ENCODE results near the gene PSMG3. TPM values are rescaled to one million over a fixed set of nuclear protein-coding genes. Genes with fewer than 3 reads are reported as not detected.
"Not testable (repeated sequence)": the region's sequence is repeated elsewhere in the genome, so short reads cannot be mapped to it uniquely, and the experiment has no call there.

PSMG3 gene
- total RNA-seq, 2 donors from 2014 or later: 50.0 to 51.6 TPM

DNA sequence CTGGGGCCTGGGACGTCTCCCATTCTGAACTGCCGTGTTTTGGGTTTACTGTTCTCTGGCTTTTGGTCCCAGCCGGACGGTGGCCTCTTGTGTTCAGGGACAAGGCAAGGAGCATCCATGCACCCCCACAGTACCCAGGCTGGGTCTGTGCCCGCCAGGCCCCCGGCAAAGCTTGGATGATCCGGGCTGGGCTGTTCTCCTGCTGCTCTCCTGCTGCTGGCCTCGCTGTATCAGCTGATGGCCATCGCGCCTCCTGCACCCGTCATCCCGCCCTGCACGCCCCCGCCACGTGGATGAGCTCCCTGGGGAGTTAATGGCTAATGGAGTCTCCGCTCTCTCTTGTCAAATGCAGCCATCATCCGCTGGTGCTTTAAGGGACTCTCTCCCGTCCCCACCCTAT, 14.9 kb upstream of the PSMG3 start:
- H3K4me1 ChIP-seq (replicated peaks): no peaks in the 10 kb centered on the region
- no peaks in the 10 kb centered on the region for H3K9me3 ChIP-seq
- H3K27ac ChIP-seq: no peak overlapping the region
- TF ChIP-seq POLR2A (IDR thresholded peaks at IDR 0.05) (no peak), POLR2AphosphoS5 (IDR thresholded peaks at IDR 0.05) (no peak)
- TF ChIP-seq, protein P1, sequence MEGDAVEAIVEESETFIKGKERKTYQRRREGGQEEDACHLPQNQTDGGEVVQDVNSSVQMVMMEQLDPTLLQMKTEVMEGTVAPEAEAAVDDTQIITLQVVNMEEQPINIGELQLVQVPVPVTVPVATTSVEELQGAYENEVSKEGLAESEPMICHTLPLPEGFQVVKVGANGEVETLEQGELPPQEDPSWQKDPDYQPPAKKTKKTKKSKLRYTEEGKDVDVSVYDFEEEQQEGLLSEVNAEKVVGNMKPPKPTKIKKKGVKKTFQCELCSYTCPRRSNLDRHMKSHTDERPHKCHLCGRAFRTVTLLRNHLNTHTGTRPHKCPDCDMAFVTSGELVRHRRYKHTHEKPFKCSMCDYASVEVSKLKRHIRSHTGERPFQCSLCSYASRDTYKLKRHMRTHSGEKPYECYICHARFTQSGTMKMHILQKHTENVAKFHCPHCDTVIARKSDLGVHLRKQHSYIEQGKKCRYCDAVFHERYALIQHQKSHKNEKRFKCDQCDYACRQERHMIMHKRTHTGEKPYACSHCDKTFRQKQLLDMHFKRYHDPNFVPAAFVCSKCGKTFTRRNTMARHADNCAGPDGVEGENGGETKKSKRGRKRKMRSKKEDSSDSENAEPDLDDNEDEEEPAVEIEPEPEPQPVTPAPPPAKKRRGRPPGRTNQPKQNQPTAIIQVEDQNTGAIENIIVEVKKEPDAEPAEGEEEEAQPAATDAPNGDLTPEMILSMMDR (IDR thresholded peaks at IDR 0.05): no peak
- no peak overlapping the region for H3K4me3 ChIP-seq
- peaks cover 3% of the 10 kb centered on the region for H3K27me3 ChIP-seq (replicated peaks; ENCODE audit: insufficient read depth)
- no peaks in the 10 kb centered on the region for H3K36me3 ChIP-seq
- 91% methylated on average over 18 of the region's 18 CpGs for WGBS
- intact Hi-C loops (cut with DNase I): loop anchor here (10.0 kb wide), 1 partner anchor 510 kb away; no protein-coding TSS in a partner anchor
- no peak for DNase-seq (ENCODE audit: low spot score)

DNA sequence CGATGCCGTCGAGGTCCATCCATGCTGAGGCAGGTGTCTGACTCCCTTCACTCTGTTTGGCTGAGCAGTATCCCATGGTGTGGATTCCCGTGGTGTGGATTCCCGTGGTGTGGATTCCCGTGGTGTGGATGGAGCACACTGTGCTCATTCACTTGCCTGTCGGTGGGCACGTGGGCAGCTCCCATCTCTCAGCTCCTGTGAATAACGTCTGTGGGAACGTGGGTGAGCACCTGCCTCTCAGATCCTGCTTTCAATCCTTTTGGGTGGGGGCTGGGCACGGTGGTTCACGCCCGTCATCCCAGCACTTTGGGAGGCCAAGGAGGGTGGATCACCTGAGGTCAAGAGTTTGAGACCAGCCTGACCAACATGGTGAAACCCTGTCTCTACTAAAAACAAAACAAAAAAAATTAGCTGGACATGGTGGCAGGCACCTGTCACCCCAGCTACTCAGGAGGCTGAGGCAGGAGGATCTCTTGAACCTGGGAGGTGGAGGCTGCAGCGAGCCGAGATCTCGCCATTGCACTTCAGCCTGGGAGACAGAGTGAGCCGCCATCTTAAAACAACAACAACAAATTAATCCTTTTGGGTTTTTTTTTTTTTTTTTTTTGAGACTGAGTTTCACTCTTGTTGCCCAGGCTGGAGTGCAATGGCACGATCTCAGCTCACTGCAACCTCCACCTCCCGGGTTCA, 13.6 kb upstream of the PSMG3 start:
- not testable (repeated sequence) for H3K27me3 ChIP-seq (replicated peaks; ENCODE audit: insufficient read depth); H3K4me3 ChIP-seq; H3K9me3 ChIP-seq; DNase-seq (ENCODE audit: low spot score); H3K36me3 ChIP-seq; H3K4me1 ChIP-seq (replicated peaks); H3K27ac ChIP-seq
- intact Hi-C loops (cut with DNase I): loop anchor here (10.0 kb wide), 1 partner anchor 511 kb away; no protein-coding TSS in a partner anchor
- WGBS: 82% methylated on average over 19 of the region's 19 CpGs

GRCh38 chr7:1580422-1581030, 10.7 kb upstream of the PSMG3 start:
- no peak for DNase-seq (ENCODE audit: low spot score)
- Histone ChIP-seq H3K4me1 (replicated peaks) (no peaks in the 10 kb centered on the region), H3K27me3 (replicated peaks; ENCODE audit: insufficient read depth) (no peaks in the 10 kb centered on the region), H3K9me3 (no peaks in the 10 kb centered on the region), H3K36me3 (no peaks in the 10 kb centered on the region), H3K27ac (no peak overlapping the region), H3K4me3 (no peak overlapping the region)
- WGBS: 87% methylated on average over 19 of the region's 19 CpGs
- intact Hi-C loops (cut with DNase I): loop anchor here (10.0 kb wide), 1 partner anchor 514 kb away; no protein-coding TSS in a partner anchor
- TF ChIP-seq, protein P1 (IDR thresholded peaks at IDR 0.05): no peak
- TF ChIP-seq POLR2AphosphoS5 (IDR thresholded peaks at IDR 0.05): no peak
- TF ChIP-seq POLR2A (IDR thresholded peaks at IDR 0.05): no peak

GRCh38 chr7:1579481-1580421, 9.9 kb upstream of the PSMG3 start:
- Histone ChIP-seq H3K9me3 (no peaks in the 10 kb centered on the region), H3K36me3 (no peaks in the 10 kb centered on the region), H3K27ac (no peak overlapping the region), H3K4me3 (no peak overlapping the region), H3K27me3 (replicated peaks; ENCODE audit: insufficient read depth) (no peaks in the 10 kb centered on the region), H3K4me1 (replicated peaks) (no peaks in the 10 kb centered on the region)
- WGBS: 24% methylated on average over 13 of the region's 14 CpGs
- TF ChIP-seq POLR2A (IDR thresholded peaks at IDR 0.05) (no peak), POLR2AphosphoS5 (IDR thresholded peaks at IDR 0.05) (peak; percentile 27)
- TF ChIP-seq, protein P1 (IDR thresholded peaks at IDR 0.05): peak; percentile 39 to 79 (median 70)
- DNase-seq (ENCODE audit: low spot score): peak; percentile 43
- intact Hi-C loops (cut with DNase I): loop anchor here (2.0 to 10.0 kb wide), 3 partner anchors 515 to 775 kb away; partner anchors contain the start of gene EIF3B

DNA sequence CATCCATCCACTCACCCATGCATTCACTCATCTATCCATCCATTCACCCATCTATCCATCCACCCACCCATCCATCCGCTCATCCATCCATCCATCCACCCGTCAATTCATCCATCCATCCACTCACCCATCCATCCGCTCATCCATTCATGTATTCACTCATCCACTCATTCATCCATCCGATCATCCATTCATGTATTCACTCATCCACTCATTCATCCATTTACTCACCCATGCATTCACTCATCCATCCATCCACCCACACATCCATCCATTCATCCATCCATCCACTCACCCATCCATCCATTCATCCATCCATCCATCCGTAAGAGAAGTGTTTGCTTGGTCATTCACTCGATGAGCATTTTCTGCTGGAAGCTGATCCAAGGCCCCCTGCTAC, 8.7 kb upstream of the PSMG3 start:
- no peak for DNase-seq (ENCODE audit: low spot score)
- intact Hi-C loops (cut with DNase I): loop anchor here (2.0 to 10.0 kb wide), 2 partner anchors 630 to 776 kb away; partner anchors contain the start of gene EIF3B
- Histone ChIP-seq H3K36me3 (no peaks in the 10 kb centered on the region), H3K4me3 (no peak overlapping the region), H3K4me1 (replicated peaks) (no peaks in the 10 kb centered on the region), H3K9me3 (no peaks in the 10 kb centered on the region), H3K27ac (no peak overlapping the region), H3K27me3 (replicated peaks; ENCODE audit: insufficient read depth) (no peaks in the 10 kb centered on the region)
- whole genome bisulfite sequencing: 94% methylated on average over 6 of the region's 6 CpGs
- TF ChIP-seq POLR2A (IDR thresholded peaks at IDR 0.05): no peak
- TF ChIP-seq, protein P1 (IDR thresholded peaks at IDR 0.05): no peak
- no peak for TF ChIP-seq POLR2AphosphoS5 (IDR thresholded peaks at IDR 0.05)

Measured in prostate gland (tissue), 2 donors.